IPS-NIHi7 (cell line): ENCODE data around the gene PHLDB1.

ENCODE experiments used
- DNase-seq: peaks from one replicate; pipeline ENCODE4 v3.0.0; 2012; ENCODE audit warnings: mixed read lengths; ENCODE audit errors: extremely low spot score

PHLDB1 gene

DNA sequence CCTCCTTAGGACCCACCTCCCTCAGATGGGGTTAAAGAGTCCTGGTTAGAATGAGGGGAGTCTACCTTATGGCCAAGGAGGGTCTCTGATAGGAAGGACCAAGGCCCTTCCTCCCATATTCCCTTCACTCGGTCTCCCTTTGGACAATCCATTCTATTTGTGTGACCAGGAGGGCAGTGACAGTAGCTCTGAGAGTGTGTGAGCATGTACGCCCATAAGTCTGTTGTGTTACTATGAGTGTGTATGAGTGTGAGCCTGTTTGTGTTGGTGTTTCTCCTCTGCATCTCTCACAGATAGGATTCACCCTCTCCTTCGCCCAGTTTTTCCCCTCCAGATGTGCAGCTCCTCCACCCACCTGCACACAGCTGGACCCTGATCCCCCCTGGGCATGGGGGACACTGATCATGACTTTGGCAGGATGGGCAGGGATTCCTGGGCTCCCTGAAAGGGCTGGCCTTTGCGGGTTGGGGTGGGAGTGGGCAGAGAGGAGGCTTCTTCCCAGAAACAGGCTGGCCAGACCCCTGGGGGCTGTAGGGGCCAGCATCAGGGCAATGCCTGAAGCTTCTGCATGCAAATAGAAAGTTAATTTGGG, 14.5 kb downstream of the PHLDB1 start:
- DNase-seq: no peak

DNA sequence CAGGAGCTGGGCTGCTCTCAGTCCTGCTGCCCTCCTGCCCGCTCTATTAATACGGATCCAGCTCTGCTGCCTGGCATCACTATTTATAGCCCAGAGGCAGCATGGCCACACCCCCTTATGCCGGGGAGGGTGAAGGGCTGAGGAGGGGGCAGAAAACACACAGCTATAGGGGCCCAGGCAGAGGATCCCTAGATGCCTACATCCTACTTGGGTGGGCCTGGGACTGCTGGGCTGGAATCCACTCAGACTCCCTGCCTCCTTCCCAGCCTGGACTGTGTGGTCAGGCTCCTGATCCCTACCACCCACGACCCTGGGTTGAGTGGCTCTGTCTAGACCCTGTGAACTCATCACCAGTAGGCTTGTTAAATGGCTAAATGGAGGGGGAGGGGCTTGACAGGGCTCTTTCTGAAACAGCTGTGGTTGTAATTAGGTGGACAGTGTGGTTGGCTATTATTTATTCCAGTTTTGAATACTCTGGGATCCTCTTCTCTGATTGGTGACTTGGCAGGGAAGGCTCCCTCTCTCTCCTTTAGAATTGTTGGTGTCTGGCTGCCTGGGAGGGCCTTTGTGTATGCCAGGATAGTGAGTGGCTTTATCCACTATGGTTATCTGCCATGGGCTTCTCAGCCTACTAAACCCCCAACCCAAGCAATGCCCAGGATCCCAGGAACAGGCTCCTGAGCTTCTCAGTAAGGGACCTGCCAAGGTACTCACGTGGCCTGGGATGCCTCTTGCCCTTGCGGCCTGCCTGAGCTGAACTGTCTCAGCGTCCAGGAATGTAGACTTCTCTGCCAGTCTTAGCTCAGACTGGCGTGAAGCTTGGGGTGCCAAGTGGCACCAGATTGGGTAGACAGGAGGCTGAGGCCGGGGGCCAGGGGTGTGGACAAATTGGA, 15.2 kb downstream of the PHLDB1 start:
- DNase-seq: no peak

DNA sequence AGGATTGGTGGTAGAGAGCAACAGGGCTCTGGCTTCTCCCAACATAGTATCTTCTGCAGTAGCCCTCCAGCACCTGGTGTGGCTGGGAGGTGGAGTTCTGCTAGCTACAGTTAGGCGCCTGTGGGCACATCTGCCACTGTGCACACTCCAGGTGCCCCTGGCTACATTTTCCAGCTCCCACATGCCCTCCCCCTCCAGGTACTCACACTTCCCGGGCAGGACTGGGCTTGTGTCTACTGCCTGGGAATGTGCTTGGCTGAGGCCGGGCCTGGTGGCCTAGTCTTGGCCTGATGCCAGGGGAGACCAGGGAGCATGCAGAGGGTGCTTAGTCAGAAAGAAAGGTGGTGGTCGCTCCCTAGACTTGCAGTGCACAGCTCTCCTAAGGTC, 15.8 kb downstream of the PHLDB1 start:
- DNase-seq: no peak

DNA sequence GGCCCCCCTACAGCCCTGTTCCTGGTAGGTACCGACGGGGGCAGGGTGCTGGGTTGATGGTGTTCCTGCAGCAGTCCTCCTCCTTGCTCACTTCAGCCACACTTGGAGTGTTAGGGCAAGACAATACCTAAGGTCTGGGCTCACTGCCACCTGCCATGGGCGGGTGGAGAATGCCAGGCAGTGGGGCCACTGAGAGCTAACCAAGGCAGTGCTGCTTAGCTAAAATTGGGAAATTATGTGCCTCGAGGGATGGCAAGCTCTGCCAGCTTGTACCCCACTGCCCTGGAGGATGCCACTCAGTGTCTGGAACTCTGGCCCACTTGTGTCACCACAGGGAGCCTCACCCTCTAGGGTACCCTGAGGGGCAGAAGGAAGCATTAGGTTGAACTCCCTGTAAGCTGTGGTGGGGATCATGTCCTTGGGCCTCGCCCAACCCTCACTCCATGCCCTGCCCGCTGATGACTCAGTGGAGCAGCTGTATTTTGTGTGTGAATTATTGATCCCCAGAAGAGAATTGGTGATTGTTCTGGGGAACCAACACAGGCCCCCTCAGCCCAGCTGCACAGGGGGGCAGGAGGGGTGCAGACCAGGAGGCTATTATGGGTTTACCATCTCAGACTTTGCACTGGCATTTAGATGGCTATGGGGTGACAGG, 17.7 kb downstream of the PHLDB1 start:
- DNase-seq: no peak

DNA sequence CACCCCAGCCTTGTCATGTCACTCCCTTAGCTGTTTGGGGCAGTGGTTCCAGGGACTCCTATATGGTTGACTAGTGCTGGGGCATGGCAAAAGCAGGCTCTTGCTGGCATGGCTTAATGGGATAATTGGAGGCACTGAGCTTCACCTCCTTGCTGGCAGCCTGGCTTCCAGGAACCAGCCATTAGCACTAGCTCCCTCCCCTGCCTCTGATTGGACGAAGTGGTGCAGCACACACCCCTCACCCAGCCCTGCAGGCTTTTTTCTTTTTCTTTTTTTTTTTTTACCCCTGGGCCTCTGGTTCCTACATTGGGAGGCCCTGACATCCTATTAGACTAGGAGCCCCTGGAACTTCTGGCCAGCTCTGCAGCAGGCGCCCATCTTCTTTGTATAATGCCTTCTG, 18.6 kb downstream of the PHLDB1 start:
- DNase-seq: peak; percentile 65

DNA sequence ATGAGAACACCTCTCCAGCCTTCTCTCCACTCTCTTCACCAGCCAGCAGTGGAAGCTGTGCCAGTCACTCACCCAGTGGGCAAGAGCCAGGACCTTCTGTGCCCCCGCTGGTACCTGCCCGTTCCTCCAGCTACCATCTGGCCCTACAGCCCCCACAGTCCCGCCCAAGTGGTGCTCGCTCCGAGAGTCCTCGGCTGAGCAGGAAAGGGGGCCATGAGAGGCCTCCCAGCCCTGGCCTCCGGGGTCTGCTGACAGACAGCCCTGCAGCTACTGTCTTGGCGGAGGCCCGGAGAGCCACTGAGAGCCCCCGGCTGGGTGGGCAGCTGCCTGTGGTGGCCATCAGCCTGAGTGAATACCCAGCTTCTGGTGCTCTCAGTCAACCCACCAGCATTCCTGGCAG, 20.2 kb downstream of the PHLDB1 start:
- DNase-seq: no peak

DNA sequence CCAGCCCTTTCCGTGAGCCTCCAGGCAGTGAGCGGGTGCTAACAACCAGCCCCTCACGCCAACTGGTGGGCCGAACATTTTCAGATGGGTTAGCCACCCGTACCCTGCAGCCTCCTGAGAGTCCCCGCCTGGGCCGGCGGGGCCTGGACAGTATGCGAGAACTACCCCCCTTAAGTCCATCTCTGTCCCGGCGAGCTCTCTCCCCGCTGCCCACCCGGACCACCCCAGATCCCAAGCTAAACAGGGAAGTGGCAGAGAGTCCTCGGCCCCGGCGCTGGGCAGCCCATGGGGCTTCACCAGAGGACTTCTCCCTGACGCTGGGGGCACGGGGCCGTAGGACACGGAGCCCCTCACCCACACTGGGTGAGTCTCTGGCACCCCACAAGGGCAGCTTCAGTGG, 20.6 kb downstream of the PHLDB1 start:
- no peak for DNase-seq

DNA sequence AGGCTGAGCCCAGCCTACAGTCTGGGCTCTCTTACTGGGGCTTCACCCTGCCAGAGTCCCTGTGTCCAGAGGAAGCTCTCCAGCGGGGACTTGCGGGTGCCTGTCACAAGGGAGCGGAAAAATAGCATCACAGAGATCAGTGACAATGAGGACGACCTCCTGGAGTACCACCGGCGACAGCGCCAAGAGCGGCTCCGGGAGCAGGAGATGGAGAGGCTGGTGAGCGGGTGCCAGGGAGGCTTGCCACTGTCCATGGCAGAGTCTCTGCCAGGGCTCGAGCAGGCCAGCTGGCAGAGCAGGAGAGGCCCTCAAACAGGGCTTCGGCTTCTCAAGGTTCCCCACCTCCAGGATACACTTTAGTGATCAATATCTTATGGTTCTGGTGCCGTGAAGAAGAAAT, 21.0 kb downstream of the PHLDB1 start:
- DNase-seq: no peak

DNA sequence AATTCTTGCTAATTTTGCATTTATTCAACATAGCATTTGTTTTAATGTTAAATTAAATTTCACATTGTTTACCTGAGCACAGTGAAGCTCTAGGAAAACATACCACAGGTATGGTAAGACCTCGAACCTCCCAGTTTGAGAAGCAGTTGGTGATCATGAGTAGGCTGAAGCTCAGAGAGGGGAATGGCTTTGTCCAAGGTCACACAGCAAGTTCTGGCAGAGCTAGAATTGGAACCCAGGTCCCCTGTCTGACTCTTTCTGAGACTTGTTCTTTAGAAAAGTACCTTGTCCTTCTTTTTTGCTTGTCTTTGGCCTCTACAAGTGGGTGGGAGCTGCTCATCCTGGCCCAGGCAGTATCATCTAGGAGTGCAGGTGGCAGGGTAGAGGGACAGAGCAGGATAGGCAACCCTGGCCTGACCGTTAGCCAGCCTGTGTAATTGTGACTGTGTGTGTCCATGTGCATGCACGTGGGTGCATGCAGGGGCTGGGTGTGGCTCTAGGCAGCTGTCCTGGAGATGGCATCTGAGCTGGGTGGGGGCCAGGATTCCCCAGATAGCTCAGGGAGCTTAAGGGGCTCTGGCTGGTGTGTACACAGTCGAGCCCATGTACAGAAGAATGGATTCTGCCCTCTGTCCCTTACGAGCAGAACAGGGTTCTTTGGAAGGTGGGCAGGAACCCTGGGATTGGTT, 21.6 kb downstream of the PHLDB1 start:
- DNase-seq: no peak

DNA sequence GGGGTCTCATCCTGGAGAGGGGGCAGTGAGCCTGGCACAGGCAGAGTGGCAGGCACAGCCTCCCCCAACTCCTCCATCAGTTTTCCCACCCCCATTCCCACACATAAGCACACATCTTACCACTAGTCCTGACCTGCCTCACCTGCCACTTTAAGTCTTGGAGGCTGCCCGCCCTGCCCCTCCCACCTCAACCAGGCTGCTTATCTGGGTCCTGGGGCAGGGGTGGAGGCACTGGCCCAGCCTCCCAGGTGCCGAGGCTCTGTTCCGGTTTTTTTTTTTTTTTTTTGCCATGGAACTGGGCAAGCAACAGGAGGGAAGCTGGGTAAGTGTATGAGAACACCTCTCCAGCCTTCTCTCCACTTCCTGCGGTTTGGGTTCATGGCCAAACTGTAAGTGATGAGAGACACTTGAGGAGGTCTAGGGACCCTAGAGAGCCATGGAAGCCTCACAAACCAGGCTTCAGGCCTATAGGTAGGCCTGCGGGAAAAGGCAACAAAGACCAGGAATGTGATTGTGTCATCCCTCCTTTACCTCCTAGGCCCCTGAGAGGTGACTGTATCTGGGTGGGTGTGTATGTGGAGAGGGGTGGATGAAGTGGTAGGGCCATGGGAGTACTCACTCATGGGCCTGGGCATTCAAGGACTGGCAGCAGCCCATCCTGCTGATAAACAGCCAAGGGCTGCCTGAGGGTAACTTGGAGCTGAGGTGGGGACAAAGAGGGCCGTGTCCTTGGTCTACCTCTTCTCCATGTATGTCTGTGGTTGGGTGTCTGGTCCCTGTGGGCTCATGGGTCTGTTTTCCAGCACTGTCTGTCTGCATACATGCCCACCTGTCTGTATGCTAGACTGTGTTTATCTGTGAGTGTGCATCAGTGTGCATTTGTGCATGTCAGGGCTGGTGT, 22.6 kb downstream of the PHLDB1 start:
- no peak for DNase-seq

DNA sequence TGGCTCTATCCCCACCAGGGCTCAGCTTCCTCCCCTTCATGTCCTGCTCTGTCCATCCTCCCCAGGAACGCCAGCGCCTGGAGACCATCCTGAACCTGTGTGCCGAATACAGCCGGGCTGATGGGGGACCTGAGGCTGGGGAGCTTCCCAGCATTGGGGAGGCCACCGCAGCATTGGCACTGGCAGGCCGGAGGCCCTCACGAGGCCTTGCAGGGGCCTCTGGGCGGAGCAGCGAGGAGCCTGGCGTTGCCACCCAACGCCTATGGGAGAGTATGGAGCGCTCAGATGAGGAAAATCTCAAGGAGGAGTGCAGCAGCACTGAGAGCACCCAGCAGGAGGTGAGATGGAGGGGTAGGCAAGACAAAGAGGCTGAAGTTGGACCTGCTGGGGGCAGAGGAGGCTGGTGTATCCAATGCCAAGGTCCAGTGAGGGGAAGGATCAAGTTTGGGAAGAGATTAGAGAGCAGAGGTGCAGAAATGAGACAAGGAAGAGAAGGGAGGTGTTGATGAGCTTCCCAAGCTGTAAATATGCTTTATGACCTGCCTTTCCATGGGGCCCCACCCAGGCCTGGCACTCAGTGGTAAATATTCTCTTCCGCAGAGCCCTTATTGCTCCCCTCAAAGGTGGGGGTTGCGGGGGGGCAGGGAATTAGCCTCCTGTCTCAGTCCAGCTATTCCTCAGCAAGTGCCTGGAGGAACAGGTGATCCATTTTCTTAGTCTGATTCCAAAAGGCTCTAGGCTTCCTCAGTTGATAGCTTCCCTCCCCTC, 23.9 kb downstream of the PHLDB1 start:
- no peak for DNase-seq

DNA sequence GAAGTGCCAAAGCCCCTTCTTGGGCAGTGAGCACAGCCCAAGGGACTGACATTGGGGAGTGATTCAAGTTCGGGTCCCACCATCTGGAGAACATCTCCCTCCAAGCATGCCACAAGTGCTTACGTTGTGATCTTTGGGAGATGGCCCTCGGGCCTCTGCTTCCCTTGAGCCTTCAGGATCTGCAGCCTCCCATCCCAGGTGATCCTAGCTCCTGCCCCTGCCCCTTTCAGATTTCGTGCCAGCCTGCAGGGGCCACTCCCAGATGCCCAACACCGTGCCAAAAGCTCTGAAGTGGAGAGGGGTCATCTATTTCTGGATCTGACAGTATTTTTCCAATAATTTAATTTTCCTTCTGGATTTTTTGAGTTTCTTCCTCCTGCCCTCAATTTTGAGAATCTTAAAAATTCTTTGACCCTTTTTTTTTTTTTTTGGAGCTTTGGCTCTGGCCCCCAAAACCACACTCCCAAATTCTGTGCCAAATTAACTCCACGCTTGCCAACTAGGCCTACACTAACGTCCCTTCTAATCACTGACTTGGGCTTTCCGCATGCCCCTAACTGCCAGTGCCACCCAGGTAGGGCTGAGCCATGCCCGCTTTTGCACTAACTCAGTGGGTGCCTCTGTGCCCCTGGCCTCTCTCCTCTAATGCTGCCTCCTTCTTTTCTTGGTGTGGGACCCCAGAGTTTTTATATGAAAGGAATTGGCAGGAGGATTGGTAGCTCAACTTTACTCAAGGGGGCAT, 25.3 kb downstream of the PHLDB1 start:
- no peak for DNase-seq

DNA sequence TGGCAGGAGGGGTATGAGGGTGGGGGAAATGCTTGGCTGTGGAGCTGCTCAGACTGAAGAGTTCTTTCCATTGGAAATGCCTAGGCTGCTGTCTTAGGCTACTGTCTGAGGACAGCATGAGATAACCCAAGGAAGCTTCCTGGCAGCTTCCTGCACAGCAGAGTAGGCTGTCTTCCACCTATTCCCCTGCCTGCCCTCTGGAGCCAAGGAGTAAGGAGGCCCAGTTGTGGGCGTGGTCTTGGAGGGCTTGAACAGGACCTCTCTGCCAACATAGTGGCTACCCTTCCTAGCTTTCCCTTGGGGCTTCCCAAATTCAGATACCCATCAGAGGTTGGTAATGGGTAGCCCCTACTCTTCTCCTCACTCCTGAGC, 25.9 kb downstream of the PHLDB1 start:
- no peak for DNase-seq

DNA sequence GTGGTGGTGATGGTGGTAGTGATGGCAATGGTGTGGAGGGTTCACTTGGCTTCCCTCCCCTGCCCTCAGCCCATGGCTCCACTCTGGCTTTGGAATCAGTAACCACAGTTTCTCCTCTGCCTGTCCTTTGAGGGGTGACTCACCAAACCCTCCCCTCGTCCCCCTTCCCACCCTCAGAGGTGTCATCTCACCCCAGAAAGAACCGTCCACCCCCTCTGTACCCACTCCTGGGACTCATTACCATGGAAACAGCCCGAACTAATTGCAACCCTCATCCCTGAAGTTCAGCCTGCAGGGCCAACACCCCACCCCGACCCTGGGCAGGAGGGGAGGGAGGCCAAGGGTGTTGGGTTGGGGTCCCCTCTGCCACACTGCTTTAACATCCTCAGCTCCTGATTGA, 26.6 kb downstream of the PHLDB1 start:
- DNase-seq: no peak

DNA sequence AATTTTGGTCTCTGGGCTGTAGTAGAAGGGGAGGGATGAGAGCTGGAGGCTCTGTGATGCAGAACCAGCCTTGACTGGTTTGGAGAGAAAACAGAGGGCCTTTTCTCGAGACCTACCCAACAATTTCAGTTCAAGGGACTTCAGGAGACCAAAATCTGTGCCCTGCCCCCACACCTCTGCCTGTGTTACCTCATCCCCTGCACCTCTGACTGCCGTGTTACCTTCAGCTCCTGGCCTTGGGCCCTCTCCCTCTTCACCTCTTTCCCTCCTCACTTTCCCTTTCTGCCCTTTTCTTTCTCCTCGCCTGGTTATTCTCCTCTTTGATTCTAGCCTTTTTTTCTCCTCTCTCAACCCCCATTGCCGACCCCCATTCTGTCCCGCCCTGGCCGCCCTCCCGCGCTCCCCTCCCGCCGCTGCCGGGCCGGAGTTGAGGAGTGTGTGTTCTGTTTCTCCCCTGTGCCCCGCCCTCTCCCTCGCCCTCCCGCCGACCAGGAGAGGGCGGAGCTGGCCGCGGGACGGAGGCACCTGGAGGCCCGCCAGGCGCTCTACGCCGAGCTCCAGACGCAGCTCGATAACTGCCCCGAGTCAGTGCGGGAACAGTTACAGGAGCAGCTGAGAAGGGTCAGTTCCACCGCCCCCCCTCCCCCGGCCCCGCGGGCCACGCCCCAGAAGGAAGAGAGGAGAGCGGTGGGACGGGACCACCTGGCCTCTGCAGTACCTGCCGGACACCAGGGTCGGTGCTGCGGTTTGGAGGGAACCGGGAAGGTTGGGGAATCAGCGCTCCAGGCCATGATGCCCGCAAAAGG, 27.2 kb downstream of the PHLDB1 start:
- peak; percentile 92 for DNase-seq

DNA sequence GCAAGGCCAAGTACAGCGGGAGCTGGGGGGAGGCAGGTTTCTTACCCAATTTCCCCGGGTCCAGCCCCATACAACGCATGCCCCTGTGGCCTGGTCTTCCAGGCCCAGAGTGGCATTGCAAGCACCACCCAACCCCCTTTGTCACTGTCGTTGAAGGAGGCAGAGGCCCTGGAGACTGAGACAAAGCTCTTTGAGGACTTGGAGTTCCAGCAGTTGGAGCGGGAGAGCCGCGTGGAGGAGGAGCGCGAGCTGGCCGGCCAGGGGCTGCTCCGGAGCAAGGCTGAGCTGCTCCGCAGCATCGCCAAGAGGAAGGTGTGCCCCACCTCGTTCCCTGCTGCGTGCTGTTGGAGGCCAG, 27.8 kb downstream of the PHLDB1 start:
- peak; percentile 57 for DNase-seq

DNA sequence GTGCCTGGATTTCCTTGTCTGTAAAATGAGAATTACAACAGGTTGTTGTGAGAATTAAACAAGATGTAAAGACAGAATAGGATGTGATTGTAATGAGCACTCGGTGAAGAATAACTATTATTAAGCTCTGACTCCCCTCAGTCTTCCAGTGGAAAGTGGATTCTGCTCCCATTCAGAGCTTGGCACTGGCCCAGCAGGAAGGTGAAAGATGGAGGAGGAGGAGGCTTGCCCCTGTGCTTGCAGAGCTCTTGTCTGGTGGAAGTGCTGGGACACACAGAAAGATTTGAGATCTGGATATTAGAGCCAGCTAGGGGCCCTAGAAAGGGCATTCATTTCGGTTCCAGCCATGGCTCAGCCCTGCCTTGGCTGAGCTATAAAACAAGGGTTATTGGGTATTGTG, 28.2 kb downstream of the PHLDB1 start:
- DNase-seq: no peak

DNA sequence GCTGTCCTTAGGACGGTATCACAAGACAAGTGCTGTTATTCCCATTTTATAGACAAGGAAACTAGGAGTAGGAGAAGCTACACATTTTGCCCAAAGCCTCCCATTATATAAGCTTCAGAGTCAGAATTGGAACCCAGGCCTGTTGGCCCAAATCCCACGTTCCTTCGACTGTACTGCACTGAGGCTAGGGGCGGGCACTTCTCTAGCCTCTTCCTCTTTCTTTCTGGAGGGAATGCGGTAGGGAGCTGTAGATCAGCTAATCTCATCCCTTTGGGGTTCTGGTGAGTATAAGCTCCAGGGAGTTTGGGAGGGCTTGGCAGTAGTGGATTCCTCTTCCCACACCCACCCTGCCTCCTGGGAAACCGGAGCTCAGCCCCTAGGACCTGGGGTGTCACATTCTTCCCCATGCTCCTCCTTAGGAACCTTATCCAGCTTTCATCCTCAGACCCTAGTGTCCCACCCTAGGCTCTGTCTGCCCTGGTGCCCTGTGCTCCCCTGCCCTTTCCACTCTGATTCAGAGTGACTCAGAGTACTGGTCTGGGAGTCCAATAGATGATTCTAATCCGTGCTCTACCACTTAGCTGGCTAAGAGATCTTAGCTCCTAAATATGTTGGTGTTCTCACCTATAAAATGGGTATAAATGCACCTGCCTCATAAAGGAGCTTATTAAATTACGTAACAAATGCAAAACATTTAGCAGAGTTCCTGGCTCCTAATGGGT, 29.3 kb downstream of the PHLDB1 start:
- no peak for DNase-seq

DNA sequence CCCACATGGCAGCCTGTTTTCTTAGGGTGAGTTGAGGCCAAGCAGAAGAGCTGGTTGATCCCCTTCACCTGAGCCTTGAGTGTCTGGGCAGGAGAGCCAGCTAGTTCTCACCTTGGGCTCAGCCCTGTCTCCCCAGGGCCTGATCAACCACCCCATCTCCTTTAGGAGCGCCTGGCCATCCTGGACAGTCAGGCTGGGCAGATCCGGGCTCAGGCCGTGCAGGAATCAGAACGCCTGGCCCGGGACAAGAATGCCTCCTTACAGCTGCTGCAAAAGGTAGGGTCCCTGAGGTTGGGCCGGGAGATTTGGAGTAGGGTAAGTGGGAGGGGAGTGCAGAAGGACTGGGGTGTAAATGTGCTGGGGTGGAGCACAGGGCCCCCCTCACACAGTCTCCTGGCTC, 31.3 kb downstream of the PHLDB1 start:
- no peak for DNase-seq
